ACC112 (cell line): ENCODE data around the gene ARMC9.

Experiments used
- H2AFZ ChIP-seq: fragments of 200-600 bp; sonication (generic); one replicate; pipeline ENCODE4 v1.6.0; 2017; ENCODE audit warnings: antibody characterized with exemption, low read length; ENCODE audit not compliant: unreplicated experiment
- H3K27ac ChIP-seq: fragments of 200-600 bp; sonication (generic); 2 replicates; pipeline ENCODE4 v1.5.1; 2014; ENCODE audit warnings: low read depth, mild to moderate bottlenecking, antibody characterized with exemption, low read length, moderate library complexity
- H3K27me3 ChIP-seq: fragments of 200-600 bp; sonication (generic); 2 replicates; pipeline ENCODE4 v1.6.1; 2014; ENCODE audit warnings: mild to moderate bottlenecking, antibody characterized with exemption, low read length, moderate library complexity, mixed read lengths; ENCODE audit not compliant: insufficient read depth
- H3K36me3 ChIP-seq: fragments of 200-600 bp; sonication (generic); 2 replicates; pipeline ENCODE4 v1.6.1; 2016; ENCODE audit warnings: mild to moderate bottlenecking, antibody characterized with exemption, low read length, moderate library complexity, mixed read lengths; ENCODE audit not compliant: insufficient read depth
- H3K4me1 ChIP-seq: fragments of 200-600 bp; sonication (generic); one replicate; pipeline ENCODE4 v1.6.1; 2016; ENCODE audit warnings: low read length, mixed read lengths; ENCODE audit not compliant: insufficient read depth, unreplicated experiment, control insufficient read depth
- H3K4me3 ChIP-seq: fragments of 200-600 bp; sonication (generic); 2 replicates; pipeline ENCODE4 v1.5.1; 2014; ENCODE audit warnings: mild to moderate bottlenecking, low read depth, low read length
- H3K79me2 ChIP-seq: fragments of 200-600 bp; sonication (generic); one replicate; pipeline ENCODE4 v1.6.0; 2016; ENCODE audit warnings: low read length; ENCODE audit not compliant: control insufficient read depth, unreplicated experiment, insufficient read depth

Gene ARMC9

GRCh38 chr2:231355508-231356465, 157.4 kb downstream of the ARMC9 start:
- Histone ChIP-seq H3K79me2 (no peaks in the 10 kb centered on the region), H2AFZ (no peak overlapping the region), H3K27ac (no peak overlapping the region), H3K27me3 (no peaks in the 10 kb centered on the region), H3K36me3 (no peaks in the 10 kb centered on the region), H3K4me1 (no peaks in the 10 kb centered on the region), H3K4me3 (no peak overlapping the region)

- no peak overlapping the region for H3K4me3 ChIP-seq
- H2AFZ ChIP-seq = no peak overlapping the region
- H3K79me2 ChIP-seq = no peaks in the 10 kb centered on the region
- H3K27me3 ChIP-seq = no peaks in the 10 kb centered on the region
- H3K27ac ChIP-seq = no peak overlapping the region
- H3K36me3 ChIP-seq = no peaks in the 10 kb centered on the region
- H3K4me1 ChIP-seq = no peaks in the 10 kb centered on the region
These were observed 158.0 kb downstream of the ARMC9 start for GRCh38 chr2:231356466-231356844.

- Histone ChIP-seq H3K4me3 (no peak overlapping the region), H3K27ac (no peak overlapping the region), H3K4me1 (no peaks in the 10 kb centered on the region), H3K36me3 (no peaks in the 10 kb centered on the region), H3K79me2 (no peaks in the 10 kb centered on the region), H2AFZ (no peak overlapping the region), H3K27me3 (no peaks in the 10 kb centered on the region)
These were observed 158.6 kb downstream of the ARMC9 start for GRCh38 chr2:231357048-231357447.

GRCh38 chr2:231357931-231358330, 159.5 kb downstream of the ARMC9 start:
- H3K36me3 ChIP-seq = no peaks in the 10 kb centered on the region
- H3K4me3 ChIP-seq = no peak overlapping the region
- no peaks in the 10 kb centered on the region for H3K4me1 ChIP-seq
- no peaks in the 10 kb centered on the region for H3K27me3 ChIP-seq
- H3K27ac ChIP-seq = no peak overlapping the region
- H3K79me2 ChIP-seq = no peaks in the 10 kb centered on the region
- no peak overlapping the region for H2AFZ ChIP-seq

- Histone ChIP-seq H3K79me2 (no peaks in the 10 kb centered on the region), H2AFZ (no peak overlapping the region), H3K27ac (no peak overlapping the region), H3K4me1 (no peaks in the 10 kb centered on the region), H3K4me3 (no peak overlapping the region), H3K36me3 (no peaks in the 10 kb centered on the region), H3K27me3 (no peaks in the 10 kb centered on the region)
These were observed 161.0 kb downstream of the ARMC9 start for GRCh38 chr2:231359441-231359840.

- Histone ChIP-seq H3K4me1 (no peaks in the 10 kb centered on the region), H3K36me3 (no peaks in the 10 kb centered on the region), H3K4me3 (no peak overlapping the region), H3K27ac (no peak overlapping the region), H2AFZ (no peak overlapping the region), H3K27me3 (no peaks in the 10 kb centered on the region), H3K79me2 (no peaks in the 10 kb centered on the region)
These were observed 161.5 kb downstream of the ARMC9 start for GRCh38 chr2:231359948-231360347.

- Histone ChIP-seq H3K79me2 (no peaks in the 10 kb centered on the region), H3K27ac (no peak overlapping the region), H3K36me3 (no peaks in the 10 kb centered on the region), H3K4me3 (no peak overlapping the region), H3K27me3 (no peaks in the 10 kb centered on the region), H3K4me1 (peaks cover 1% of the 10 kb centered on the region), H2AFZ (no peak overlapping the region)
These were observed 162.0 kb downstream of the ARMC9 start for GRCh38 chr2:231360401-231360800.

GRCh38 chr2:231360881-231361371, 162.5 kb downstream of the ARMC9 start:
- no peak overlapping the region for H2AFZ ChIP-seq
- H3K79me2 ChIP-seq = no peaks in the 10 kb centered on the region
- no peaks in the 10 kb centered on the region for H3K36me3 ChIP-seq
- H3K27ac ChIP-seq = no peak overlapping the region
- no peaks in the 10 kb centered on the region for H3K27me3 ChIP-seq
- no peak overlapping the region for H3K4me3 ChIP-seq
- peaks cover 3% of the 10 kb centered on the region for H3K4me1 ChIP-seq

GRCh38 chr2:231361701-231362554, 163.5 kb downstream of the ARMC9 start:
- Histone ChIP-seq H3K27me3 (no peaks in the 10 kb centered on the region), H3K4me1 (peaks cover 3% of the 10 kb centered on the region), H3K79me2 (no peaks in the 10 kb centered on the region), H3K27ac (no peak overlapping the region), H3K36me3 (no peaks in the 10 kb centered on the region), H2AFZ (no peak overlapping the region), H3K4me3 (no peak overlapping the region)

- no peaks in the 10 kb centered on the region for H3K79me2 ChIP-seq
- no peak overlapping the region for H2AFZ ChIP-seq
- no peak overlapping the region for H3K27ac ChIP-seq
- H3K4me3 ChIP-seq = no peak overlapping the region
- no peaks in the 10 kb centered on the region for H3K36me3 ChIP-seq
- H3K27me3 ChIP-seq = no peaks in the 10 kb centered on the region
- H3K4me1 ChIP-seq = peaks cover 3% of the 10 kb centered on the region
These were observed 164.2 kb downstream of the ARMC9 start for GRCh38 chr2:231362555-231363184.
